ENCODE measurements around the gene KLF16. TPM values are rescaled to one million over a fixed set of nuclear protein-coding genes. Genes with fewer than 3 reads are reported as not detected.
"Not testable (repeated sequence)": the region's sequence is repeated elsewhere in the genome, so short reads cannot be mapped to it uniquely, and the experiment has no call there.

Gene KLF16
- total and polyA plus RNA-seq, 2 experiments from 2014 or later, result 8.9 to 20.2 TPM

DNA sequence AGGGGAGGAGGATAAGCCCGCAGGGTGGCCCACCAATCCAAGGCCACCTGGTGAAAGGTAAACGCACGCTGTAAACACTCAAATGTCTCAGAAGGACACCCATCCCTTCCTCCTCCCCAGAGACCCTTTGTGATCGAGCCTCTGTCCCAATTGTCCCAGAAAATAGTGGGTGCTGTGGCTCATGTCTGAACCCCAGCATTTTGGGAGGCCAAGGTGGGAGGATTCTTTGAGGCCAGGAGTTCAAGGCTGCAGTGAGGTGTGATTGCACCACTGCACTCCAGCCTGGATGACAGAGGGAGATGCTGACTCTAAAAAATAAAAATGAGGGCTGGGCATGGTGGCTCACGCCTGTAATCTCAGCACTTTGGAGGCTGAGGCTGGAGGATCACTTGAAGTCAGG is 25.0 kb upstream of the KLF16 start:
- peaks cover 5% of the 10 kb centered on the region for H3F3A ChIP-seq (replicated peaks; ENCODE audit: low read depth)
- Mint-ChIP-seq H3K36me3 (ENCODE audit: low read depth) (no peaks in the 10 kb centered on the region; the same call in 2 of the 3 replicates), H3K27ac (no peak overlapping the region), H3K9me3 (no peaks in the 10 kb centered on the region; the same call in 2 of the 3 replicates), H3K4me1 (peaks cover 17% of the 10 kb centered on the region), H3K27me3 (ENCODE audit: insufficient read depth, low read depth, poor library complexity) (peaks cover 10% of the 10 kb centered on the region), H3K4me3 (no peak overlapping the region)
- no peak for ATAC-seq
- peaks cover 15% of the 10 kb centered on the region for H3K79me2 ChIP-seq (replicated peaks; ENCODE audit: insufficient read depth)
- H3K9me2 ChIP-seq (ENCODE audit: insufficient read depth), result no peaks in the 10 kb centered on the region
- H3K4me1 ChIP-seq (ENCODE audit: insufficient read depth), result peaks cover 7% of the 10 kb centered on the region; the same call in 1 of the 2 replicates
- H2AFZ ChIP-seq, result no peak overlapping the region; the same call in 1 of the 2 replicates
- H3K4me3 ChIP-seq, result no peak overlapping the region
- no peak overlapping the region for H3K4me2 ChIP-seq
- H3K27ac ChIP-seq (ENCODE audit: low read depth), result no peak overlapping the region
- peaks cover 11% of the 10 kb centered on the region for H4K20me1 ChIP-seq (replicated peaks; ENCODE audit: insufficient read depth)
- H3K27me3 ChIP-seq (ENCODE audit: insufficient read depth), result no peaks in the 10 kb centered on the region
- DNase-seq (ENCODE audit: low spot score), result no peak
- H3K36me3 ChIP-seq (ENCODE audit: insufficient read depth), result no peaks in the 10 kb centered on the region
- no peak for TF ChIP-seq JUNB (IDR thresholded peaks at IDR 0.05; ENCODE audit: unreplicated experiment)

DNA sequence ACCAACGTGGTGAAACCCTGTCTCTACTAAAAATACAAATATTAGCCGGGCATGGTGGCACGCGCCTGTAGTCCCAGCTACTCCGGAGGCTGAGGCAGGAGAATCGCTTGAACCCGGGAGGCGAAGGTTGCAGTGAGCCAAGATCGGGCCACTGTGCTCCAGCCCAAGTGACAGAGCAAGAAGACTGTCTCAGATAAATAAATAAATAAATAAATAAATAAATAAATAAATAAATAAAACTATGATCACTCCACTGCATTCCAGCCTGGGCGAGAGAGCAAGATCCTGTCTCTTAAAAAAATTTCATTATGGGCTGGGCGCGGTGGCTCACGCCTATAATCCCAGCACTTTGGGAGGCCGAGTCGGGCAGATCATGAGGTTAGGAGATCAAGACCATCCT is 23.0 kb upstream of the KLF16 start:
- not testable (repeated sequence) for H3K9me3 Mint-ChIP-seq, H3K4me3 Mint-ChIP-seq

DNA sequence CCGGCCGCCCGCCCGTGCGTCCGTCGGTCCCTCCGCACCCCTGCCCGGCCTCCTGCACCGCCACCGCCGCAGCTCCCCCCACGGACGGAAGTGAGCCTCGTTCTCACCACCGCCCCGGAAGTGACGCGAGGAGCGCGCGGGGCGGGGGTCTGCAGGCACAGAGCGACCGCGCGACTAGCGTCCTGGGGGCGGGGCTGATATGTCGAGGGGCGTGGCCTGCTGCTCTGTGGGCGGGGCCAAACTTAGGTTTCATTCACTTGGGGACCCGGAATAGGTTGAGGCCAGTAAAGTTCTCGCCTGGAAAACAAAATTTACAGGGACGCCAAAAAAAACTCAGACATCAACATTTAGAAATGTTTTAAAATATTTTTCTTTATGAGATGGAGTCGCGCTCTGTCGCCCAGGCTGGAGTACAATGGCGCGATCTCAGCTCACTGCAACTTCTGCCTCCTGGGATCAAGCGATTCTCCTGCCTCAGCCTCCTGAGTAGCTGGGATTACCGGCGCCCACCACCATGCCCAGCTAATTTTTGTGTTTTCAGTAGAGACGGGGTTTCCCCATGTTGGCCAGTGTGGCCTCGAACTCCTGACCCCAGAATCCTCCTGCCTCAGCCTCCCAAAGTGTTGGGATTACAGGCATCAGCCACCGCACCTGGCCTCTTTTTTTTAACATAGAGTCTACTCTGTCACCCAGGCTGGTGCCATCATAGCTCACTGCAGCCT is 22.2 kb upstream of the KLF16 start, which contains the start of gene ABHD17A:
ABHD17A (minus strand) TSS at position 99 of the 722 bp plus-strand sequence. CDS start 3,930 bp downstream, outside the sequence.
- Histone ChIP-seq H4K20me1 (replicated peaks; ENCODE audit: insufficient read depth) (peaks cover 16% of the 10 kb centered on the region), H3K79me2 (replicated peaks; ENCODE audit: insufficient read depth) (peaks cover 27% of the 10 kb centered on the region), H3K4me1 (ENCODE audit: insufficient read depth) (peaks cover 14% of the 10 kb centered on the region; the same call in 1 of the 2 replicates), H3K4me3 (peak within 1 kb of the TSS; percentile 89), H3K4me2 (peak within 1 kb of the TSS; percentile 98)
- not testable (repeated sequence) for H3K36me3 ChIP-seq (ENCODE audit: insufficient read depth); H3K36me3 Mint-ChIP-seq (ENCODE audit: low read depth); H3K9me2 ChIP-seq (ENCODE audit: insufficient read depth); H3F3A ChIP-seq (replicated peaks; ENCODE audit: low read depth); H3K9me3 Mint-ChIP-seq; H3K27me3 ChIP-seq (ENCODE audit: insufficient read depth); H3K27ac ChIP-seq (ENCODE audit: low read depth); H2AFZ ChIP-seq
- Mint-ChIP-seq H3K27me3 (ENCODE audit: insufficient read depth, low read depth, poor library complexity) (peaks cover 11% of the 10 kb centered on the region), H3K4me3 (peak within 1 kb of the TSS; percentile 91), H3K4me1 (peaks cover 31% of the 10 kb centered on the region), H3K27ac (peak within 1 kb of the TSS; percentile 40)
- peak; percentile 94 for TF ChIP-seq CREB1 (CRISPR knock-in tag; IDR thresholded peaks at IDR 0.05; ENCODE audit: low read depth)
- peak; percentile 87 for TF ChIP-seq POLR2AphosphoS5 (IDR thresholded peaks at IDR 0.05; ENCODE audit: low read depth)
- TF ChIP-seq, protein P1, sequence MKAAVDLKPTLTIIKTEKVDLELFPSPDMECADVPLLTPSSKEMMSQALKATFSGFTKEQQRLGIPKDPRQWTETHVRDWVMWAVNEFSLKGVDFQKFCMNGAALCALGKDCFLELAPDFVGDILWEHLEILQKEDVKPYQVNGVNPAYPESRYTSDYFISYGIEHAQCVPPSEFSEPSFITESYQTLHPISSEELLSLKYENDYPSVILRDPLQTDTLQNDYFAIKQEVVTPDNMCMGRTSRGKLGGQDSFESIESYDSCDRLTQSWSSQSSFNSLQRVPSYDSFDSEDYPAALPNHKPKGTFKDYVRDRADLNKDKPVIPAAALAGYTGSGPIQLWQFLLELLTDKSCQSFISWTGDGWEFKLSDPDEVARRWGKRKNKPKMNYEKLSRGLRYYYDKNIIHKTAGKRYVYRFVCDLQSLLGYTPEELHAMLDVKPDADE (IDR thresholded peaks at IDR 0.05), result 0 out of 2 replicates have a peak, but pooled peaks have one; percentile 41
- peak; percentile 74 for ATAC-seq
- DNase-seq (ENCODE audit: low spot score), result peak; percentile 95

More for the DNA sequence above, 23.0 kb upstream of the KLF16 start:
- H3K4me1 Mint-ChIP-seq, result peaks cover 31% of the 10 kb centered on the region
- not testable (repeated sequence) for H3K9me2 ChIP-seq (ENCODE audit: insufficient read depth); H3K27me3 ChIP-seq (ENCODE audit: insufficient read depth); H3K27ac Mint-ChIP-seq; H2AFZ ChIP-seq; H3K36me3 ChIP-seq (ENCODE audit: insufficient read depth); DNase-seq (ENCODE audit: low spot score); H3K4me3 ChIP-seq; H3F3A ChIP-seq (replicated peaks; ENCODE audit: low read depth); H3K36me3 Mint-ChIP-seq (ENCODE audit: low read depth); H3K4me2 ChIP-seq; ATAC-seq; H3K27ac ChIP-seq (ENCODE audit: low read depth)
- Histone ChIP-seq H4K20me1 (replicated peaks; ENCODE audit: insufficient read depth) (peaks cover 16% of the 10 kb centered on the region), H3K79me2 (replicated peaks; ENCODE audit: insufficient read depth) (peaks cover 27% of the 10 kb centered on the region), H3K4me1 (ENCODE audit: insufficient read depth) (peaks cover 14% of the 10 kb centered on the region; the same call in 1 of the 2 replicates)
- H3K27me3 Mint-ChIP-seq (ENCODE audit: insufficient read depth, low read depth, poor library complexity), result peaks cover 11% of the 10 kb centered on the region

All from GM23338 (cell line).